ENCODE data around the gene PCDH9. TPM values are rescaled to one million over a fixed set of nuclear protein-coding genes. Genes with fewer than 3 reads are reported as not detected.

Gene PCDH9
- total RNA-seq, 4 donors from 2014 or later: 0.37 to 2.4 (median 1.5) TPM

GRCh38 chr13:66837246-66837645 is 392.9 kb downstream of the PCDH9 start:
- Histone ChIP-seq H3K4me1 (no peaks in the 10 kb centered on the region), H3K36me3 (no peaks in the 10 kb centered on the region), H3K9me3 (no peaks in the 10 kb centered on the region), H3K27ac (no peak overlapping the region), H3K4me3 (no peak overlapping the region), H3K27me3 (no peaks in the 10 kb centered on the region)
- 58 to 62% methylated on average over 10 of the region's 10 CpGs for WGBS, 2 donors (ENCODE audit: low coverage in 1 of 2)
- in situ Hi-C loops (cut with MboI; ENCODE audit: low pct_ligation_motif_present in 1 of 4, low pct_unique_long_range_greater_than_20kb in 1 of 4, low sequenced_read_pairs in 3 of 4): no loop called here
- TF ChIP-seq POLR2A (IDR thresholded peaks at IDR 0.05) (no peak), EP300 (IDR thresholded peaks at IDR 0.05; ENCODE audit: low read depth) (no peak), POLR2AphosphoS5 (IDR thresholded peaks at IDR 0.05) (no peak)
- TF ChIP-seq, protein P1, sequence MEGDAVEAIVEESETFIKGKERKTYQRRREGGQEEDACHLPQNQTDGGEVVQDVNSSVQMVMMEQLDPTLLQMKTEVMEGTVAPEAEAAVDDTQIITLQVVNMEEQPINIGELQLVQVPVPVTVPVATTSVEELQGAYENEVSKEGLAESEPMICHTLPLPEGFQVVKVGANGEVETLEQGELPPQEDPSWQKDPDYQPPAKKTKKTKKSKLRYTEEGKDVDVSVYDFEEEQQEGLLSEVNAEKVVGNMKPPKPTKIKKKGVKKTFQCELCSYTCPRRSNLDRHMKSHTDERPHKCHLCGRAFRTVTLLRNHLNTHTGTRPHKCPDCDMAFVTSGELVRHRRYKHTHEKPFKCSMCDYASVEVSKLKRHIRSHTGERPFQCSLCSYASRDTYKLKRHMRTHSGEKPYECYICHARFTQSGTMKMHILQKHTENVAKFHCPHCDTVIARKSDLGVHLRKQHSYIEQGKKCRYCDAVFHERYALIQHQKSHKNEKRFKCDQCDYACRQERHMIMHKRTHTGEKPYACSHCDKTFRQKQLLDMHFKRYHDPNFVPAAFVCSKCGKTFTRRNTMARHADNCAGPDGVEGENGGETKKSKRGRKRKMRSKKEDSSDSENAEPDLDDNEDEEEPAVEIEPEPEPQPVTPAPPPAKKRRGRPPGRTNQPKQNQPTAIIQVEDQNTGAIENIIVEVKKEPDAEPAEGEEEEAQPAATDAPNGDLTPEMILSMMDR (IDR thresholded peaks at IDR 0.05): no peak
- intact Hi-C loops (cut with DNase I; ENCODE audit: low total_unique reads): no loop called here
- DNase-seq: no peak

DNA sequence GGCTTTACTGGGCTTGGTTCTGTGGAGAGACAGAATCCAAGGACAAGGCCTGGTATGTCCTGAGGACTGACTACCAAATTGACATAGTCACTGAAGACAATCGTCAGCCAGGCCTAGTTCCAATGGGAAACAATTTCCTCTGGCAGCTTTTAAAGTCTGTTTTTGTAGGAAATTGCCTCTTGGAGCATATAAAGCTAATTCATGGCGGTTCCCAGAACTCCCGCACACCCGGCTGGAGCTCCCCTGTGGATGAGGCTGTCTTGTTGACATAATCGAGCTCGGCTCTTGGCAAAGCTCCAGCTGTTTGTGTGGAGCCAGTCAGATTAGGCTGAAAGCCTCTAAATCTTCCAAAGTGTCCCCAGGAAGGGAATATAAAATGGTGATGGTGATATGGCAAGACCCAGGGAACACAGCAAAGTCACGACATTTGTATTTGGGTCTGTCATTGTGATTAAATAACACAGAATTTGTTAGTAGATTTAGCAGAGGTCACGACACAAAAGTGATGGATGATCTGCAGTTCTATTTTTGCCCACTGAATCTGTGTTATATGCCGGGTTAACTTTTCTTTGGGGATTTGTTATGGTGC is 395.0 kb downstream of the PCDH9 start:
- Histone ChIP-seq H3K9me3 (no peaks in the 10 kb centered on the region), H3K27me3 (no peaks in the 10 kb centered on the region), H3K36me3 (no peaks in the 10 kb centered on the region), H3K4me3 (no peak overlapping the region), H3K4me1 (no peaks in the 10 kb centered on the region), H3K27ac (no peak overlapping the region)
- no peak for TF ChIP-seq EP300 (IDR thresholded peaks at IDR 0.05; ENCODE audit: low read depth)
- no peak for TF ChIP-seq POLR2A (IDR thresholded peaks at IDR 0.05)
- no peak for TF ChIP-seq POLR2AphosphoS5 (IDR thresholded peaks at IDR 0.05)
- TF ChIP-seq, protein P1 (IDR thresholded peaks at IDR 0.05): no peak
- WGBS, 2 donors (ENCODE audit: low coverage in 1 of 2): 32 to 59% methylated on average over 4 to 9 of the region's 9 CpGs
- in situ Hi-C loops (cut with MboI; ENCODE audit: low pct_ligation_motif_present in 1 of 4, low pct_unique_long_range_greater_than_20kb in 1 of 4, low sequenced_read_pairs in 3 of 4) (no loop called here), intact Hi-C loops (cut with DNase I; ENCODE audit: low total_unique reads) (no loop called here)
- DNase-seq: peak; percentile 18

DNA sequence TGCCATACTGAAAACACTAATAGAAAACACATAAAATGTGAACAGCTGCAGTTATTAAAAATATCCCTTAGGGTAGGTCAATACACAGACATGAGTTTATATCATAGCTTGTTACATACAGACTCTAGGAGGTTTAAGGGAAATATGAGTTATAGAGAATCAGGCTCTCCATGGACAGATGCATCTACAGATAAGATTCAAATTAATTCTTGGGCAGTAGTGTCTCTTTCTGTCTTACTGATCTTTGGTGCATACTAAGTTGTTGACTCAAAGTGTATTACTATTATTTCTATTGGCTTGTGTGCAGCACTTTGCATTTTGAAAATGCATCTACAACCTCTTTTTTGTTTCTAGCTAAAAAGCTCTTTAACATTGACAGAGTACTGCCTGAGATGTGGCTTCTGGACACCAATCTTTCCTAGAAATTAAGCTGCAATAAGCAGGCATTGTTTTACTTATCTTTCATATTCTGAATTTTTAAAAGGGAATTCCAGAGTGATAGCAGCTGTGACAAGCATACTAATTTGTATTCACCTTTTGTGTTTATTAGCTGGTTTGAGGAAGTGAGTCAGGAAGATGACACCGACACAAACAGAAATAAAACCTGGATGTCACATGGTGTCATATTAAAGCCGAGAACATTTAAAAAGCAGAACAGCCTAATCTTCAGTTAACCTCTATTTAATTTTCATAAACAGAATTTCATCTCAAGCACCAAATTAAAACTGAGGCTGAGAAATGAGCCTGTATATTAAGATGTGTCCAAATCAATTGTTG is 399.0 kb downstream of the PCDH9 start:
- in situ Hi-C loops (cut with MboI; ENCODE audit: low pct_ligation_motif_present in 1 of 4, low pct_unique_long_range_greater_than_20kb in 1 of 4, low sequenced_read_pairs in 3 of 4): no loop called here
- intact Hi-C loops (cut with DNase I; ENCODE audit: low total_unique reads): no loop called here
- Histone ChIP-seq H3K4me3 (no peak overlapping the region), H3K27ac (no peak overlapping the region), H3K36me3 (no peaks in the 10 kb centered on the region), H3K9me3 (no peaks in the 10 kb centered on the region), H3K4me1 (no peaks in the 10 kb centered on the region), H3K27me3 (no peaks in the 10 kb centered on the region)
- TF ChIP-seq, protein P1 (IDR thresholded peaks at IDR 0.05): no peak
- TF ChIP-seq EP300 (IDR thresholded peaks at IDR 0.05; ENCODE audit: low read depth) (no peak), POLR2AphosphoS5 (IDR thresholded peaks at IDR 0.05) (no peak), POLR2A (IDR thresholded peaks at IDR 0.05) (no peak)
- no peak for DNase-seq
- 55 to 85% methylated on average over 2 of the region's 2 CpGs for WGBS, 2 donors (ENCODE audit: low coverage in 1 of 2)

DNA sequence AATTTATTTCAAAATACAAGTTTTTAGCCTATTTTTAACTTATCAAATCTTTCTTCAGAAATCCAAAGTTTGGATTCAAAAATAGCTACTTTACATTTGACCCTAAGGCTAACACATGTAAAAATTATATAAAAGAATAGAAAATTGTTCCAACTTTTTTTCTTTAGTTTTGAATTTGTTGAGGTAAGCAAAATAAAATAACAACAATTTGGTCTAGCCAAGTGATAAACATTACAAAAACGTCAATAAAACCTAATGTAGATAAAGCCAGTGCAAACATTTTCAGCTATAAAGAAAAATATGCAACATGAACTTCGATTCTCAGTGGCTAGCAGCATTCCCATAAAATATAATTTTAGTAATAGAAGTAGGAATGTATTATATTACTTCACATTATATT is 400.3 kb downstream of the PCDH9 start:
- TF ChIP-seq, protein P1 (IDR thresholded peaks at IDR 0.05): no peak
- TF ChIP-seq POLR2A (IDR thresholded peaks at IDR 0.05) (no peak), POLR2AphosphoS5 (IDR thresholded peaks at IDR 0.05) (no peak), EP300 (IDR thresholded peaks at IDR 0.05; ENCODE audit: low read depth) (no peak)
- no peak overlapping the region for H3K4me3 ChIP-seq
- H3K36me3 ChIP-seq: no peaks in the 10 kb centered on the region
- H3K27me3 ChIP-seq: no peaks in the 10 kb centered on the region
- no peaks in the 10 kb centered on the region for H3K9me3 ChIP-seq
- intact Hi-C loops (cut with DNase I; ENCODE audit: low total_unique reads) (no loop called here), in situ Hi-C loops (cut with MboI; ENCODE audit: low pct_ligation_motif_present in 1 of 4, low pct_unique_long_range_greater_than_20kb in 1 of 4, low sequenced_read_pairs in 3 of 4) (no loop called here)
- H3K27ac ChIP-seq: no peak overlapping the region
- no peak for DNase-seq
- H3K4me1 ChIP-seq: no peaks in the 10 kb centered on the region
- WGBS, 2 donors (ENCODE audit: low coverage in 1 of 2): 33 to 41% methylated on average over 2 of the region's 2 CpGs
